ENCODE measurements around the gene KLHL22.

Gene KLHL22

DNA sequence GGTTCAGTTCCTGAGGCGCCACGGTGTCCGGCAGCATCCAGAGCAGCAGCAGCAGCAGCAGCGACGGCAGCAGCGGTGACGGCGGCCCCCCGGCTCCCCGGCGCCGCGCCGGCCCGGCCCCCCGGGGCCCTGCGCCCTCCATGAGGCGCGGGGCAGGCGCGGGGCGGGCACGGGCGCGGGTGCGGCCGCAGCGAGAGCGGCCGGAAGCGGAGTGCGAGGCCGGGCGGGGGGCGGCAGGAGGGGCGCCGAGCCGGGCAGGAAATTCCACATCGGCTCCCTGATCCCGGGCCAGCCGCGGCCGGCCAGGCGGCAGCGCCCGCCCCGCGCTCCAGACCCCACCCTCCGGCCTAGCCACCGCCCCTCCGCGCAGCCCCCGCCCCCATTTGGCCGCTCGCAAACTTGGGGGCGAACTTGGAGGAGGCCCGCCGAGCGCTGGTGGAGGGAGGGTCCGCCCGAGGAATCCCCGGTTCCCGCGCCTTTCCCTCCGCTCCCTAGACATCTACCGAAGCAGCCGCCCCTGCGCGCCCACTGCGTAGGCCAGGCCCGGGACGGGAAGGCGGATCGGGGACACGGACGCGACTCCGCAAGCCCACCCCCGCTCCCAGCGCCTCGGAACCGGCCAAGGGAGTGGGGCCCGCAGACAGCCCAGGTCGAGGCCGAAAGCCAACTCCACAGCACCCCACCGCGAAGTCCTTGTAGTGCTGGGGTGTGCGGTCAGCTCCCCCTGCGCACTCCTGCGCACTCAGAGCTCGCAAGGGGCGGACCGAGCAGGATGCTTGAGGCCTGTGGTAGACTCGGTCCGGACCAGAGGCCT lies 57.8 kb downstream of the KLHL22 start, which contains the start of gene SCARF2:
Gene SCARF2, minus strand, starts transcription at position 213 of the 814 bp plus-strand sequence. Its CDS starts 71 bp downstream, at position 142.
- H3K36me3 ChIP-seq: peaks cover 33% of the 10 kb centered on the region
- no peaks in the 10 kb centered on the region for H3K9me3 ChIP-seq
- no peak for TF ChIP-seq CTCF (IDR thresholded peaks at IDR 0.05)
- H3K4me3 ChIP-seq (ENCODE audit: low read depth in 1 of 2, low read length in 1 of 2): no peak within 1 kb of the TSS
- H3K27me3 ChIP-seq: peaks cover 78% of the 10 kb centered on the region
- H3K4me1 ChIP-seq (ENCODE audit: control insufficient read depth in 1 of 2, insufficient read depth in 1 of 2, low read depth in 1 of 2, low read length in 1 of 2): peaks cover 2 to 16% of the 10 kb centered on the region in 2 experiments
- no peak within 1 kb of the TSS for H3K27ac ChIP-seq

- TF ChIP-seq CTCF (IDR thresholded peaks at IDR 0.05): no peak
- Histone ChIP-seq H3K4me3 (ENCODE audit: low read depth in 1 of 2, low read length in 1 of 2) (no peak overlapping the region), H3K36me3 (peaks cover 25% of the 10 kb centered on the region), H3K27ac (no peak overlapping the region), H3K9me3 (no peaks in the 10 kb centered on the region), H3K27me3 (peaks cover 86% of the 10 kb centered on the region), H3K4me1 (ENCODE audit: control insufficient read depth in 1 of 2, insufficient read depth in 1 of 2, low read depth in 1 of 2, low read length in 1 of 2) (peaks cover 2 to 16% of the 10 kb centered on the region in 2 experiments)
Measured at GRCh38 chr22:20436768-20437612, 58.6 kb downstream of the KLHL22 start.

GRCh38 chr22:20436307-20436767 lies 59.3 kb downstream of the KLHL22 start:
- Histone ChIP-seq H3K4me3 (ENCODE audit: low read depth in 1 of 2, low read length in 1 of 2) (no peak overlapping the region), H3K27me3 (peaks cover 93% of the 10 kb centered on the region), H3K27ac (no peak overlapping the region)

GRCh38 chr22:20435436-20436306 lies 59.9 kb downstream of the KLHL22 start:
- Histone ChIP-seq H3K27me3 (peaks cover 99% of the 10 kb centered on the region), H3K9me3 (no peaks in the 10 kb centered on the region), H3K4me1 (ENCODE audit: control insufficient read depth in 1 of 2, insufficient read depth in 1 of 2, low read depth in 1 of 2, low read length in 1 of 2) (peaks cover 10 to 27% of the 10 kb centered on the region in 2 experiments), H3K36me3 (peaks cover 12% of the 10 kb centered on the region), H3K27ac (no peak overlapping the region), H3K4me3 (ENCODE audit: low read depth in 1 of 2, low read length in 1 of 2) (no peak overlapping the region)
- TF ChIP-seq CTCF (IDR thresholded peaks at IDR 0.05): no peak

More at GRCh38 chr22:20436307-20436767, 59.3 kb downstream of the KLHL22 start:
- peaks cover 4 to 21% of the 10 kb centered on the region in 2 experiments for H3K4me1 ChIP-seq (ENCODE audit: control insufficient read depth in 1 of 2, insufficient read depth in 1 of 2, low read depth in 1 of 2, low read length in 1 of 2)
- TF ChIP-seq CTCF (IDR thresholded peaks at IDR 0.05): no peak
- H3K36me3 ChIP-seq: peaks cover 18% of the 10 kb centered on the region
- no peaks in the 10 kb centered on the region for H3K9me3 ChIP-seq

- Histone ChIP-seq H3K36me3 (peaks cover 3% of the 10 kb centered on the region), H3K27ac (no peak overlapping the region), H3K4me1 (ENCODE audit: control insufficient read depth in 1 of 2, insufficient read depth in 1 of 2, low read depth in 1 of 2, low read length in 1 of 2) (peaks cover 19 to 36% of the 10 kb centered on the region in 2 experiments), H3K27me3 (peaks cover 100% of the 10 kb centered on the region), H3K9me3 (no peaks in the 10 kb centered on the region), H3K4me3 (ENCODE audit: low read depth in 1 of 2, low read length in 1 of 2) (no peak overlapping the region)
- TF ChIP-seq CTCF (IDR thresholded peaks at IDR 0.05): no peak
Measured at GRCh38 chr22:20434773-20435172, 60.8 kb downstream of the KLHL22 start.
